CD4-positive, alpha-beta T cell (primary cell): Measurements from ENCODE around the gene KIF21B. TPM values are rescaled to one million over a fixed set of nuclear protein-coding genes. Genes with fewer than 3 reads are reported as not detected.

Experiments used
- ATAC-seq: fragments of 200-7000 bp; cut with Tn5 transposase; one replicate; pipeline ENCODE4 v1.10.0; 2022; ENCODE audit warnings: mild to moderate bottlenecking; ENCODE audit not compliant: poor library complexity
- CTCF ChIA-PET: fragments of 350-600 bp; sonication (Branson Sonifier 250); formaldehyde crosslinking; loops from one replicate; lab custom pipeline; 2021; ENCODE audit warnings: antibody characterized with exemption, inconsistent platforms; lab: Charles Lee
- POLR2A ChIA-PET: fragments of 350-600 bp; sonication (Branson Sonifier 250); formaldehyde crosslinking; loops from one replicate; lab custom pipeline; 2021; ENCODE audit warnings: antibody characterized with exemption, inconsistent platforms; lab: Charles Lee
- DNase-seq, 14 experiments: peaks; one replicate each; pipeline ENCODE4 v3.0.0-alpha.2; 2013 to 2020; ENCODE audit warnings: mixed read lengths in 2 of 14
- H3K27ac ChIP-seq, 2 donors: one replicate each; pipeline versions ENCODE4 v1.5.1 to v1.7.0; 2013; ENCODE audit warnings: low read length in 2 of 2, low read depth in 1 of 2, mild to moderate bottlenecking in 1 of 2
- H3K27me3 ChIP-seq, 2 experiments: 1 replicate in 1 of 2; 2 replicates in 1 of 2; pipeline versions ENCODE4 v1.6.1 to v1.7.0; 2013; ENCODE audit warnings: low read length in 2 of 2, control low read depth in 1 of 2, mild to moderate bottlenecking in 1 of 2, moderate library complexity in 1 of 2; ENCODE audit not compliant: insufficient read depth in 2 of 2, control insufficient read depth in 1 of 2
- H3K36me3 ChIP-seq: one replicate; pipeline ENCODE4 v1.6.1; 2013; ENCODE audit warnings: low read length, control low read depth; ENCODE audit not compliant: insufficient read depth
- H3K4me1 ChIP-seq: one replicate; pipeline ENCODE4 v1.6.1; 2013; ENCODE audit warnings: low read length, control low read depth; ENCODE audit not compliant: insufficient read depth
- H3K4me3 ChIP-seq: one replicate; pipeline ENCODE4 v1.5.1; 2013; ENCODE audit warnings: mild to moderate bottlenecking, low read length, moderate library complexity
- H3K9me3 ChIP-seq, 2 experiments: 1 replicate in 1 of 2; 2 replicates in 1 of 2; pipeline versions ENCODE4 v1.6.1 to v1.7.0; 2013; ENCODE audit warnings: low read length in 2 of 2, mild to moderate bottlenecking in 2 of 2, control low read depth in 1 of 2, moderate library complexity in 1 of 2; ENCODE audit not compliant: control insufficient read depth in 1 of 2, insufficient read depth in 1 of 2
- H3K27ac Mint-ChIP-seq: one replicate; pipeline ENCODE4 v1.8.0; 2020; ENCODE audit warnings: mixed read lengths
- H3K27me3 Mint-ChIP-seq: one replicate; pipeline ENCODE4 v1.8.0; 2021; ENCODE audit warnings: mixed read lengths
- H3K36me3 Mint-ChIP-seq: one replicate; pipeline ENCODE4 v1.8.0; 2021; ENCODE audit warnings: low read depth, mixed read lengths
- H3K4me1 Mint-ChIP-seq: one replicate; pipeline ENCODE4 v1.8.0; 2021; ENCODE audit warnings: low read depth, mixed read lengths
- H3K4me3 Mint-ChIP-seq: one replicate; pipeline ENCODE4 v1.8.0; 2020; ENCODE audit warnings: mild to moderate bottlenecking, mixed read lengths
- H3K9me3 Mint-ChIP-seq: one replicate; pipeline ENCODE4 v1.8.0; 2020; ENCODE audit warnings: mixed read lengths
- CTCF ChIP-seq: fragments of 200-600 bp; IDR thresholded peaks from one replicate; pipeline ENCODE4 v1.8.0; 2022; ENCODE audit warnings: antibody characterized with exemption, mild to moderate bottlenecking
- intact Hi-C, 2 experiments: fragments of 100-400 bp; cut with DNase I in 1 of 2; cut with micrococcal nuclease in 1 of 2; formaldehyde crosslinking; loops; one replicate each; pipeline versions ENCODE4 v1.15.1 to v1.9.0; 2023 to 2025; cut with DNase I, micrococcal nuclease
- total RNA-seq, 174 experiments: library from RNA in 2 of 174; stranded (reverse) in 2 of 174; gene quantifications; one replicate each; pipeline ENCODE4 v1.2.3 and lab custom pipeline; 2021 to 2026

Gene KIF21B
- total RNA-seq, 2 experiments from 2014 or later, result 64.5 to 65.4 TPM

- no peaks in the 10 kb centered on the region for H3K4me1 ChIP-seq
- CTCF ChIA-PET, result no interaction called here
- Mint-ChIP-seq H3K27me3 (no peaks in the 10 kb centered on the region), H3K36me3 (peaks cover 58% of the 10 kb centered on the region), H3K4me1 (no peaks in the 10 kb centered on the region), H3K4me3 (no peak overlapping the region), H3K27ac (no peak overlapping the region), H3K9me3 (no peaks in the 10 kb centered on the region)
- no peaks in the 10 kb centered on the region for H3K9me3 ChIP-seq
- TF ChIP-seq CTCF, result no peak
- H3K36me3 ChIP-seq, result peaks cover 94% of the 10 kb centered on the region
- DNase-seq (no peak), ATAC-seq (no peak)
- H3K4me3 ChIP-seq, result no peak overlapping the region
- intact Hi-C loops, result no loop called here
- no peaks in the 10 kb centered on the region for H3K27me3 ChIP-seq
- H3K27ac ChIP-seq, result no peak overlapping the region
- POLR2A ChIA-PET, result no interaction called here
Measured at GRCh38 chr1:200999667-201000066, 23.8 kb downstream of the KIF21B start.

DNA sequence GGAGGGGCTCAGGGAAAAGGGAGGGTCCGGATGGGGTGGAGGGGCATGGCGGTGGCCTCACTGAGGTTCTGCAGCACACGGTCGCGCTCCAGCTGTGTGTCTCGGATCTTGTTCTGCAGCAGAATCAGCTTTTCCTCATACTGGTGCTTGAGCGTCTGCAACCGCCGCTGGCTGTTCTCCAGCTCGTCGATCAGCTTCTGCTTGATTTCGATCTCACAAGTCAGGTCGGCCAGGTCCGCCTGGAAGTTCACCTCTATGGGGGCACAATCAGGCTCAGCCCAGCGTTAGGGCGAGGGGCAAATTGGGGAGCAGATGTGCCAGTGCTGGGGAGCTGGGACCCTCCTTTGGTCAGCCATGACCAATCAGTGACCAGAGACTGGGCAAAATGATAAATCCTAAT lies 25.2 kb downstream of the KIF21B start:
- no peaks in the 10 kb centered on the region for H3K4me1 ChIP-seq
- Mint-ChIP-seq H3K4me1 (no peaks in the 10 kb centered on the region), H3K27ac (no peak overlapping the region), H3K27me3 (no peaks in the 10 kb centered on the region), H3K4me3 (no peak overlapping the region), H3K36me3 (peaks cover 71% of the 10 kb centered on the region), H3K9me3 (no peaks in the 10 kb centered on the region)
- ATAC-seq (no peak), DNase-seq (no peak)
- TF ChIP-seq CTCF, result no peak
- POLR2A ChIA-PET, result no interaction called here
- H3K27me3 ChIP-seq, result no peaks in the 10 kb centered on the region
- H3K36me3 ChIP-seq, result peaks cover 92% of the 10 kb centered on the region
- intact Hi-C loops, result no loop called here
- no peaks in the 10 kb centered on the region for H3K9me3 ChIP-seq
- CTCF ChIA-PET, result no interaction called here
- H3K27ac ChIP-seq, result no peak overlapping the region
- H3K4me3 ChIP-seq, result no peak overlapping the region

- no peak overlapping the region for H3K4me3 Mint-ChIP-seq
- no peak overlapping the region for H3K4me3 ChIP-seq
- H3K4me1 ChIP-seq, result no peaks in the 10 kb centered on the region
- CTCF ChIA-PET, result no interaction called here
- no peaks in the 10 kb centered on the region for H3K27me3 Mint-ChIP-seq
- DNase-seq (no peak), ATAC-seq (no peak)
- H3K27me3 ChIP-seq, result no peaks in the 10 kb centered on the region
- no peaks in the 10 kb centered on the region for H3K9me3 ChIP-seq
- no peak overlapping the region for H3K27ac Mint-ChIP-seq
- intact Hi-C loops, result no loop called here
- POLR2A ChIA-PET, result no interaction called here
- no peak overlapping the region for H3K27ac ChIP-seq
- TF ChIP-seq CTCF, result no peak
- H3K9me3 Mint-ChIP-seq, result no peaks in the 10 kb centered on the region
- H3K36me3 Mint-ChIP-seq, result peaks cover 92% of the 10 kb centered on the region
- H3K4me1 Mint-ChIP-seq, result no peaks in the 10 kb centered on the region
- peaks cover 98% of the 10 kb centered on the region for H3K36me3 ChIP-seq
Measured at GRCh38 chr1:200992382-200993048, 31.0 kb downstream of the KIF21B start.
